ENCODE results near the gene CT47A7.
"Not testable (repeated sequence)": the region's sequence is repeated elsewhere in the genome, so short reads cannot be mapped to it uniquely, and the experiment has no call there.

Gene CT47A7

GRCh38 chrX:120956500-120956899, at the start of gene CT47A7:
TSS of gene CT47A7 (minus strand) at chrX:120956600. CDS start at chrX:120956345, 255 bp downstream.
- H3K4me3 ChIP-seq (ENCODE audit: low read depth, low read length); DNase-seq (ENCODE audit: low read depth): not testable (repeated sequence)

- peak; percentile 41 for DNase-seq (ENCODE audit: low read depth)
- no peak overlapping the region for H3K4me3 ChIP-seq (ENCODE audit: low read depth, low read length)
- peak; percentile 35 for TF ChIP-seq CTCF (conservative IDR thresholded peaks at IDR 0.05; ENCODE audit: low read depth, low read length)
Measured at GRCh38 chrX:121000589-121000988, 44.2 kb upstream of the CT47A7 start.

GRCh38 chrX:120999413-120999812, 43.0 kb upstream of the CT47A7 start:
- DNase-seq (ENCODE audit: low read depth): no peak
- TF ChIP-seq CTCF (conservative IDR thresholded peaks at IDR 0.05; ENCODE audit: low read depth, low read length): no peak
- H3K4me3 ChIP-seq (ENCODE audit: low read depth, low read length): no peak overlapping the region

- not testable (repeated sequence) for DNase-seq (ENCODE audit: low read depth); H3K4me3 ChIP-seq (ENCODE audit: low read depth, low read length)
Measured at GRCh38 chrX:120985660-120986059, 29.3 kb upstream of the CT47A7 start, which contains the start of gene CT47A1. TSS of gene CT47A1 (minus strand) at chrX:120985760. CDS start at chrX:120985529, 231 bp downstream.

Data from choroid plexus epithelial cell (primary cell).